Esophagus squamous epithelium (tissue), 4 donors: ENCODE results near the gene TAF6L.

Experiments
- CTCF ChIP-seq, 6 experiments: fragments of 450-650 bp in 4 of 6; fragments of 200-600 bp in 2 of 6; sonication (generic) in 2 of 6; IDR thresholded peaks; one replicate each; pipeline ENCODE4 v1.5.1; 2016 to 2019; ENCODE audit warnings: antibody characterized with exemption in 6 of 6, mild to moderate bottlenecking in 4 of 6, moderate library complexity in 4 of 6
- POLR2A ChIP-seq, 4 donors: fragments of 450-650 bp; IDR thresholded peaks; one replicate each; pipeline ENCODE4 v1.6.1; 2017; ENCODE audit warnings: antibody characterized with exemption in 4 of 4, mild to moderate bottlenecking in 4 of 4, moderate library complexity in 3 of 4

DNA sequence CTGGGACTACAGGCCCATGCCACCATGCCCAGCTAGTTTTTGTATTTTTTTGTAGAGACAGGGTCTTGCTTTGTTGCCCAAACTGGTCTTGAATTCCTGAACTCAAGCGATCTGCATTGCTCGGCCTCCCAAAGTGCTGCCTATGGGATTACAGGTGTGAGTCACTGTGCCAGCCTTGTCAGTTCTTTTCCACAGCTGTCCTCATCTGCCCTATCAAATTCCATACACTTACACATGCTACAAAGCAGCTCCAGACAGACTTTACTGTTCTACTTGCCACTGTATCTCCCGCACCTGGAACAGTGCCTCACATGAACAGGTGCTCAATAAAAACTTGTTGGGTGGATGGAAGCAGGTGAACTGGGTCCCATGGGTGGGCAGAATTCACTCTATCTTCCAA, 52.5 kb downstream of the TAF6L start:
- no peak for TF ChIP-seq POLR2A (IDR thresholded peaks at IDR 0.05)
- TF ChIP-seq CTCF (IDR thresholded peaks at IDR 0.05) = no peak
